ENCODE data around the gene PNN.

PNN gene

GRCh38 chr14:39229601-39230110, 54.6 kb downstream of the PNN start:
- no peak for DNase-seq (ENCODE audit: low spot score)

GRCh38 chr14:39230416-39231035, 55.5 kb downstream of the PNN start:
- no peak for DNase-seq (ENCODE audit: low spot score)

GRCh38 chr14:39231751-39232553, 56.9 kb downstream of the PNN start:
- peak; percentile 36 for DNase-seq (ENCODE audit: low spot score)
